MM.1S (cell line): ENCODE results near the gene CALCA.

Source experiments
- CTCF ChIP-seq: fragments of 300-600 bp; sonication (generic); IDR thresholded peaks from 2 replicates; pipeline ENCODE4 v1.5.1; 2016; ENCODE audit warnings: antibody characterized with exemption, low read length, mixed read lengths
- EZH2 ChIP-seq: fragments of 300-600 bp; sonication (generic); optimal IDR thresholded peaks from 2 replicates; pipeline ENCODE3; 2017; ENCODE audit warnings: low read depth, mild to moderate bottlenecking, antibody characterized with exemption, low read length, mixed read lengths

DNA sequence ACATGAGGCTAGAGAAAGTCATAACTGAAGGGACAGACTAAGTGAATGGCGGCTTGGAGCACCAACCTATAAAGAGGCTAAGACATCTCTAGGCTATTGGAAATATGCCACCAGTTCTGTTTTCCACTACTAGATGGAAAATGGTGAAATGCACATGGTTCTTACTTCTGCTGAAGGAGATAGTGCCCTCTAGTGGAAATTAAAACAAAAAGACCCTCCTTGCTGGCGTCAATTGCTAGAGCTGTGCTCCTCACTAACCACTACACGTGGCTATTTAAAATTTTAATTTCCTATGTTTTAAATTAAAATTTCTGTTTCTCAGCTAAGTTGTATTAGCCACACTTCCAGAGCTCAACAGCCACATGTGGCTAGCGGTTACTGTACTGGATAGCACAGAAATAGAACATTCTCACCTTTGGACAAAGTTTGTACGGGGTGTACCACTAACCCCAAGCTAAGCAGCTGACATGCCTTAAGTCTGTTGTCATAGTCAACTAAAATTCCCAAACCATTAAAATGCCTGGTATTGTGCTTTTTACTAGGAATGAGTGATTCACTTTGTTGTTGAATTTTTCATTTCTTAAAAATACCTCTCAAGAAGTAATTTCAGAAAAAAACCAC is 34.1 kb upstream of the CALCA start:
- TF ChIP-seq CTCF: peak; percentile 65
- TF ChIP-seq EZH2: no peak
